WTC11 (cell line): ENCODE data around the gene RYR3. TPM values are rescaled to one million over a fixed set of nuclear protein-coding genes. Genes with fewer than 3 reads are reported as not detected.

Experiments
- ATAC-seq: fragments of 200-7000 bp; cut with Tn5 transposase; 2 replicates; pipeline ENCODE4 v1.10.0; 2021; ENCODE audit warnings: mild to moderate bottlenecking, moderate library complexity
- CTCF ChIA-PET: fragments of 300-600 bp; sonication (Branson Sonifier 250); formaldehyde crosslinking; loops from one replicate; lab custom pipeline; 2021; ENCODE audit warnings: antibody characterized with exemption; lab: Charles Lee
- POLR2A ChIA-PET: fragments of 350-600 bp; sonication (Branson Sonifier 250); formaldehyde crosslinking; loops from one replicate; lab custom pipeline; 2021; ENCODE audit warnings: antibody characterized with exemption; lab: Charles Lee
- DNase-seq: peaks from one replicate; pipeline ENCODE4 v3.0.0; 2021; ENCODE audit warnings: low spot score
- H3K27ac Mint-ChIP-seq: 2 replicates; pipeline ENCODE4 v1.8.0; 2021; ENCODE audit warnings: mixed read lengths
- H3K27me3 Mint-ChIP-seq: 2 replicates; pipeline ENCODE4 v1.8.0; 2021; ENCODE audit warnings: low read depth, mild to moderate bottlenecking, moderate library complexity, mixed read lengths
- H3K36me3 Mint-ChIP-seq: 2 replicates; pipeline ENCODE4 v1.8.0; 2021; ENCODE audit warnings: mixed read lengths
- H3K4me1 Mint-ChIP-seq: 2 replicates; pipeline ENCODE4 v1.8.0; 2022; ENCODE audit warnings: mixed read lengths
- H3K4me3 Mint-ChIP-seq: 2 replicates; pipeline ENCODE4 v1.8.0; 2021; ENCODE audit warnings: mild to moderate bottlenecking, moderate library complexity, mixed read lengths
- H3K9me3 Mint-ChIP-seq: 2 replicates; pipeline ENCODE4 v1.8.0; 2021; ENCODE audit warnings: mixed read lengths
- AFF4 ChIP-seq: sonication (generic); formaldehyde crosslinking; IDR thresholded peaks from 2 replicates; pipeline ENCODE4 v1.8.1; 2023; ENCODE audit warnings: mild to moderate bottlenecking, missing genetic modification reagents, borderline replicate concordance
- ATF3 ChIP-seq: sonication (generic); formaldehyde crosslinking; conservative IDR thresholded peaks from 2 replicates; pipeline ENCODE4 v1.8.1; 2022; ENCODE audit warnings: mild to moderate bottlenecking, missing genetic modification reagents
- CBFB ChIP-seq: sonication (generic); formaldehyde crosslinking; IDR thresholded peaks from 2 replicates; pipeline ENCODE4 v1.8.1; 2022; ENCODE audit warnings: mild to moderate bottlenecking, low read depth, missing genetic modification reagents
- E2F4 ChIP-seq: sonication (generic); formaldehyde crosslinking; IDR thresholded peaks from 2 replicates; pipeline ENCODE4 v1.8.1; 2022; ENCODE audit warnings: low read depth, mild to moderate bottlenecking, moderate library complexity, missing genetic modification reagents, borderline replicate concordance
- EMX1 ChIP-seq: fragments of 250-450 bp; sonication (Bioruptor Pico); IDR thresholded peaks from 2 replicates; pipeline ENCODE4 v1.8.0; 2021; ENCODE audit warnings: mild to moderate bottlenecking
- ESRRA ChIP-seq: sonication (generic); formaldehyde crosslinking; IDR thresholded peaks from 2 replicates; pipeline ENCODE4 v1.8.1; 2022; ENCODE audit warnings: mild to moderate bottlenecking, missing genetic modification reagents, borderline replicate concordance
- ETV6 ChIP-seq: sonication (generic); formaldehyde crosslinking; IDR thresholded peaks from 2 replicates; pipeline ENCODE4 v1.8.1; 2022; ENCODE audit warnings: mild to moderate bottlenecking, missing genetic modification reagents
- GRHL2 ChIP-seq: fragments of 250-450 bp; sonication (Bioruptor Pico); IDR thresholded peaks from 2 replicates; pipeline ENCODE4 v1.8.0; 2022; ENCODE audit warnings: mild to moderate bottlenecking, moderate library complexity; ENCODE audit not compliant: insufficient replicate concordance, severe bottlenecking
- HMGA2 ChIP-seq: fragments of 250-450 bp; sonication (Bioruptor Pico); IDR thresholded peaks from 2 replicates; pipeline ENCODE4 v1.4.0; 2021; ENCODE audit warnings: mild to moderate bottlenecking, moderate library complexity
- HMGXB4 ChIP-seq: sonication (generic); formaldehyde crosslinking; IDR thresholded peaks from 2 replicates; pipeline ENCODE4 v1.8.1; 2023; ENCODE audit warnings: mild to moderate bottlenecking, moderate library complexity, missing genetic modification reagents
- IRF2 ChIP-seq: sonication (generic); formaldehyde crosslinking; IDR thresholded peaks from 2 replicates; pipeline ENCODE4 v1.8.0; 2022; ENCODE audit warnings: low read depth, missing genetic modification reagents, borderline replicate concordance
- JAZF1 ChIP-seq: fragments of 250-450 bp; sonication (Bioruptor Pico); IDR thresholded peaks from 2 replicates; pipeline ENCODE4 v1.9.0; 2021; ENCODE audit warnings: moderate library complexity, mild to moderate bottlenecking, inconsistent platforms
- NFE2L1 ChIP-seq: sonication (generic); formaldehyde crosslinking; IDR thresholded peaks from 2 replicates; pipeline ENCODE4 v1.8.1; 2023; ENCODE audit warnings: missing genetic modification reagents
- NR3C1 ChIP-seq: sonication (generic); formaldehyde crosslinking; conservative IDR thresholded peaks from 2 replicates; pipeline ENCODE4 v1.8.1; 2023; ENCODE audit warnings: low read depth, mild to moderate bottlenecking, missing genetic modification reagents
- RELA ChIP-seq: sonication (generic); formaldehyde crosslinking; IDR thresholded peaks from 2 replicates; pipeline ENCODE4 v1.8.1; 2022; ENCODE audit warnings: missing genetic modification reagents, mild to moderate bottlenecking, borderline replicate concordance
- SMAD3 ChIP-seq: sonication (generic); formaldehyde crosslinking; IDR thresholded peaks from 2 replicates; pipeline ENCODE4 v1.8.0; 2022; ENCODE audit warnings: missing genetic modification reagents, mild to moderate bottlenecking, borderline replicate concordance
- SOX15 ChIP-seq: fragments of 250-450 bp; sonication (Bioruptor Pico); IDR thresholded peaks from 2 replicates; pipeline ENCODE4 v1.9.0; 2021; ENCODE audit warnings: mild to moderate bottlenecking
- TP53 ChIP-seq: sonication (generic); formaldehyde crosslinking; IDR thresholded peaks from 2 replicates; pipeline ENCODE4 v1.8.1; 2023; ENCODE audit warnings: mild to moderate bottlenecking, missing genetic modification reagents
- ZBTB21 ChIP-seq: sonication (generic); formaldehyde crosslinking; IDR thresholded peaks from 2 replicates; pipeline ENCODE4 v1.8.1; 2023; ENCODE audit warnings: mild to moderate bottlenecking, missing genetic modification reagents, borderline replicate concordance
- ZBTB43 ChIP-seq: sonication (generic); formaldehyde crosslinking; IDR thresholded peaks from 2 replicates; pipeline ENCODE4 v1.8.1; 2023; ENCODE audit warnings: mild to moderate bottlenecking, missing genetic modification reagents
- ZNF121 ChIP-seq: sonication (generic); formaldehyde crosslinking; IDR thresholded peaks from 2 replicates; pipeline ENCODE4 v1.8.0; 2023; ENCODE audit warnings: missing genetic modification reagents
- ZNF232 ChIP-seq: sonication (generic); formaldehyde crosslinking; IDR thresholded peaks from 2 replicates; pipeline ENCODE4 v1.8.0; 2022; ENCODE audit warnings: mild to moderate bottlenecking, missing genetic modification reagents
- ZNF281 ChIP-seq: sonication (generic); formaldehyde crosslinking; IDR thresholded peaks from 2 replicates; pipeline ENCODE4 v1.8.0; 2023; ENCODE audit warnings: mild to moderate bottlenecking, missing genetic modification reagents
- ZNF396 ChIP-seq: fragments of 250-450 bp; sonication (Bioruptor Pico); IDR thresholded peaks from 2 replicates; pipeline ENCODE4 v1.8.0; 2021; ENCODE audit warnings: mild to moderate bottlenecking, moderate library complexity, borderline replicate concordance
- ZNF416 ChIP-seq: fragments of 250-450 bp; sonication (Bioruptor Pico); IDR thresholded peaks from 2 replicates; pipeline ENCODE4 v1.9.0; 2021; ENCODE audit warnings: mild to moderate bottlenecking, inconsistent platforms
- total RNA-seq: library from RNA; stranded (reverse); gene quantifications from 3 replicates; pipeline ENCODE4 v1.2.3, GENCODE V29; 2021

Gene RYR3
- total RNA-seq, 1 experiment from 2014 or later: 1.4 TPM

GRCh38 chr15:33580526-33580925 lies 269.8 kb downstream of the RYR3 start:
- Mint-ChIP-seq H3K9me3 (peaks cover 11% of the 10 kb centered on the region), H3K36me3 (no peaks in the 10 kb centered on the region), H3K4me3 (no peak overlapping the region), H3K4me1 (peaks cover 35% of the 10 kb centered on the region), H3K27me3 (peaks cover 12% of the 10 kb centered on the region), H3K27ac (no peak overlapping the region)
- ChIA-PET POLR2A (no interaction called here), CTCF (interaction anchor here (3.0 kb wide), 1 partner anchor 120 kb away, joined by 12 read pairs; no protein-coding TSS in a partner anchor)
- ATAC-seq (no peak), DNase-seq (no peak)
- TF ChIP-seq ZBTB43 (CRISPR knock-in tag) (no peak), ESRRA (no peak), ZBTB21 (CRISPR knock-in tag) (no peak), ZNF281 (CRISPR knock-in tag) (no peak), HMGXB4 (CRISPR knock-in tag) (no peak), ZNF121 (no peak), NFE2L1 (CRISPR knock-in tag) (no peak), JAZF1 (no peak), TP53 (no peak), RELA (CRISPR knock-in tag) (no peak)
- TF ChIP-seq, all 79 proteins: peak for 0

GRCh38 chr15:33581032-33581431 lies 270.3 kb downstream of the RYR3 start:
- H3K4me3 Mint-ChIP-seq: no peak overlapping the region
- ChIA-PET CTCF (interaction anchor here (3.0 kb wide), 1 partner anchor 120 kb away, joined by 12 read pairs; no protein-coding TSS in a partner anchor), POLR2A (no interaction called here)
- ATAC-seq (peak; percentile 32; the same call in 1 of the 2 replicates), DNase-seq (no peak)
- H3K36me3 Mint-ChIP-seq: no peaks in the 10 kb centered on the region
- peaks cover 8% of the 10 kb centered on the region for H3K27me3 Mint-ChIP-seq
- peaks cover 7% of the 10 kb centered on the region for H3K9me3 Mint-ChIP-seq
- H3K4me1 Mint-ChIP-seq: peaks cover 40% of the 10 kb centered on the region
- no peak overlapping the region for H3K27ac Mint-ChIP-seq
- TF ChIP-seq GRHL2 (no peak), HMGA2 (CRISPR knock-in tag) (no peak), ZNF232 (CRISPR knock-in tag) (no peak), EMX1 (CRISPR knock-in tag) (no peak), IRF2 (CRISPR knock-in tag) (no peak), NR3C1 (CRISPR knock-in tag) (no peak), SOX15 (no peak), E2F4 (CRISPR knock-in tag) (no peak), CBFB (CRISPR knock-in tag) (no peak), NFE2L1 (CRISPR knock-in tag) (no peak), ATF3 (CRISPR knock-in tag) (no peak), JAZF1 (no peak), ZNF396 (CRISPR knock-in tag) (no peak), AFF4 (CRISPR knock-in tag) (no peak), ETV6 (CRISPR knock-in tag) (no peak), SMAD3 (no peak), ZNF416 (CRISPR knock-in tag) (no peak)
